Stimulated activated CD4-positive, alpha-beta T cell treated with anti-CD3 and anti-CD28 coated beads, Interleukin-2, amount 100 ng/mL, for 48 hours (primary cell): ENCODE data around the gene TET1.
"Not testable (repeated sequence)": the region's sequence is repeated elsewhere in the genome, so short reads cannot be mapped to it uniquely, and the experiment has no call there.

ENCODE experiments used
- DNase-seq, 2 donors: peaks; one replicate each; pipeline ENCODE4 v3.0.0-alpha.2; 2020

TET1 gene

GRCh38 chr10:68560186-68560942 lies at the start of gene TET1:
TSS of gene TET1 (plus strand) at chr10:68560337. CDS start at chr10:68572339, 12,002 bp downstream.
- peak in 1 of 2 donors; percentile 37 for DNase-seq

- DNase-seq: not testable (repeated sequence)
Observed at GRCh38 chr10:68516216-68516615, 43.9 kb upstream of the TET1 start.

- no peak for DNase-seq
Observed at GRCh38 chr10:68516766-68517165, 43.4 kb upstream of the TET1 start.

GRCh38 chr10:68517188-68517587 lies 42.9 kb upstream of the TET1 start:
- DNase-seq: no peak

- not testable (repeated sequence) for DNase-seq
Observed at GRCh38 chr10:68518609-68519008, 41.5 kb upstream of the TET1 start.

GRCh38 chr10:68525490-68526038 lies 34.6 kb upstream of the TET1 start:
- not testable (repeated sequence) for DNase-seq

- no peak for DNase-seq
Observed at GRCh38 chr10:68526634-68527307, 33.4 kb upstream of the TET1 start.

GRCh38 chr10:68536973-68537372 lies 23.2 kb upstream of the TET1 start:
- no peak for DNase-seq

- no peak for DNase-seq
Observed at GRCh38 chr10:68537796-68538195, 22.3 kb upstream of the TET1 start.

GRCh38 chr10:68543004-68543918 lies 16.9 kb upstream of the TET1 start:
- no peak for DNase-seq

GRCh38 chr10:68550747-68551411 lies 9.3 kb upstream of the TET1 start:
- peak in 1 of 2 donors; percentile 30 for DNase-seq

GRCh38 chr10:68553138-68553537 lies 7.0 kb upstream of the TET1 start:
- DNase-seq: no peak

- no peak for DNase-seq
Observed at GRCh38 chr10:68553599-68553998, 6.5 kb upstream of the TET1 start.

GRCh38 chr10:68558478-68558877 lies 1.7 kb upstream of the TET1 start:
- DNase-seq: no peak

GRCh38 chr10:68559251-68559650 lies 886 bp upstream of the TET1 start:
- no peak for DNase-seq

- DNase-seq: no peak
Observed at GRCh38 chr10:68559841-68560185, 324 bp upstream of the TET1 start.

GRCh38 chr10:68560943-68561864 lies 1.1 kb downstream of the TET1 start:
- DNase-seq: no peak

GRCh38 chr10:68561865-68562649 lies 1.9 kb downstream of the TET1 start:
- DNase-seq: no peak

- no peak for DNase-seq
Observed at GRCh38 chr10:68562661-68563570, 2.8 kb downstream of the TET1 start.
